ENCODE results near the gene PEMT.

Gene PEMT

DNA sequence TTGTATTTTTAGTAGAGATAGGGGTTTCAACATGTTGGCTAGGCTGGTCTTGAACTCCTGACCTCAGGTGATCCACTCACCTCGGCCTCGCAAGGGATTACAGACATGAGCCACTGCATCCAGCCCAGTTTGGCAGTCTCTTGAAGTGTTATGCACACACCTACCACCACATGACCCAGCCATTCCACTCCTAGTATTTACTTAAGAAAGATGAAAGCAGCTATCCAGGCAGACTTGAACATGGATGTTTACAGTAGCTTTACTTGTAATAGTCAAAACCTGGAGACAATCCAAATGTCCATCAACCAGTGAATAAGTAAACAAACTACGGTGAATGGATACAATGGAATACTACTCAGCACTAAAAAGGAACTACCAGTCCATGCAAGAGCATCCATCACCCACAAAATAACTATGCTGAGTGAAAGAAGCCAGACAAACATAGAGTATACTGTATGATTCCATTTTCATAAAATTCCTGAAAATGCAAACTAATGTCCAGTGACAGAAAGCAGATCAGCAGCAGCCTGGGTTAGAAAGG is 57.5 kb downstream of the PEMT start:
- H3K4me3 ChIP-seq: no peak overlapping the region
- no peak overlapping the region for H3K27ac ChIP-seq
- no peak for DNase-seq (ENCODE audit: low spot score)
- TF ChIP-seq, protein P1, sequence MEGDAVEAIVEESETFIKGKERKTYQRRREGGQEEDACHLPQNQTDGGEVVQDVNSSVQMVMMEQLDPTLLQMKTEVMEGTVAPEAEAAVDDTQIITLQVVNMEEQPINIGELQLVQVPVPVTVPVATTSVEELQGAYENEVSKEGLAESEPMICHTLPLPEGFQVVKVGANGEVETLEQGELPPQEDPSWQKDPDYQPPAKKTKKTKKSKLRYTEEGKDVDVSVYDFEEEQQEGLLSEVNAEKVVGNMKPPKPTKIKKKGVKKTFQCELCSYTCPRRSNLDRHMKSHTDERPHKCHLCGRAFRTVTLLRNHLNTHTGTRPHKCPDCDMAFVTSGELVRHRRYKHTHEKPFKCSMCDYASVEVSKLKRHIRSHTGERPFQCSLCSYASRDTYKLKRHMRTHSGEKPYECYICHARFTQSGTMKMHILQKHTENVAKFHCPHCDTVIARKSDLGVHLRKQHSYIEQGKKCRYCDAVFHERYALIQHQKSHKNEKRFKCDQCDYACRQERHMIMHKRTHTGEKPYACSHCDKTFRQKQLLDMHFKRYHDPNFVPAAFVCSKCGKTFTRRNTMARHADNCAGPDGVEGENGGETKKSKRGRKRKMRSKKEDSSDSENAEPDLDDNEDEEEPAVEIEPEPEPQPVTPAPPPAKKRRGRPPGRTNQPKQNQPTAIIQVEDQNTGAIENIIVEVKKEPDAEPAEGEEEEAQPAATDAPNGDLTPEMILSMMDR (IDR thresholded peaks at IDR 0.05): no peak

DNA sequence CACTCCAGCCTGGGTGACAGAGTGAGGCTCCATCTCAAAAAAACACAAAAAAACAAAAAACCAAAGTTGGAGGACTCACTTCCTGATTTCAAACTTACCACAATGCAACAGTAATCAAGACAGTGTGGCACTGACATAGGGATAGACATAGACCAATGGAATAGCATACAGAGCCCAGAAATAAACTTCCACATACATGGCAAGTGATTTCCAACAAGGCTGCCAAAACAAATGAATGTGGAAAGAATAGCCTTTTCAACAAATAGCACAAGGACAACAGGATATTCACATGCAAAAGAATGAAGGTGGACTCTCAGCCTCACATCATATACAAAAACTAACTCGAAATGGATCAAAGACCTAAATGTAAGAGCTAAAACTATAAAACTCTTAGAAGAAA is 58.5 kb downstream of the PEMT start:
- DNase-seq (ENCODE audit: low spot score): no peak
- Histone ChIP-seq H3K4me3 (no peak overlapping the region), H3K27ac (no peak overlapping the region)
- TF ChIP-seq, protein P1 (IDR thresholded peaks at IDR 0.05): no peak

DNA sequence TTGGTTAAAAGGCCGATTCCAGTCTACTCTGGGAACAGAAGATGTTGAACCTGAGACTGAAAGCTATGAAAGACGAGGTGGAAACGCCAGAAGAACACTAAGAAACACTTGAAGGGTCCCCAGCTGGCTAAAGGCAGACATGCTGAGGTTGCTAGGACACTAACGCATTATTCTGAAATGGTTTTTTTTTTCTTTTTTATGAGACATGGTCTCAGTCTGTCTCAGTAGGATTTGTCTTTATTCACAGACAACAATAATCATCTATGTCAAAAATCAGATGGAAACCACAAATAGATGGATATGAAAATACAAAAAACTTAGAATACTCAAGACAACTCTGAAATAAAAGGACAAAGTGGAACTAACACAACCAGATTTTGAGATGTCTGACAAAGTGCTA is 60.4 kb downstream of the PEMT start:
- DNase-seq (ENCODE audit: low spot score): no peak
- Histone ChIP-seq H3K27ac (no peak overlapping the region), H3K4me3 (no peak overlapping the region)
- TF ChIP-seq, protein P1 (IDR thresholded peaks at IDR 0.05): no peak

DNA sequence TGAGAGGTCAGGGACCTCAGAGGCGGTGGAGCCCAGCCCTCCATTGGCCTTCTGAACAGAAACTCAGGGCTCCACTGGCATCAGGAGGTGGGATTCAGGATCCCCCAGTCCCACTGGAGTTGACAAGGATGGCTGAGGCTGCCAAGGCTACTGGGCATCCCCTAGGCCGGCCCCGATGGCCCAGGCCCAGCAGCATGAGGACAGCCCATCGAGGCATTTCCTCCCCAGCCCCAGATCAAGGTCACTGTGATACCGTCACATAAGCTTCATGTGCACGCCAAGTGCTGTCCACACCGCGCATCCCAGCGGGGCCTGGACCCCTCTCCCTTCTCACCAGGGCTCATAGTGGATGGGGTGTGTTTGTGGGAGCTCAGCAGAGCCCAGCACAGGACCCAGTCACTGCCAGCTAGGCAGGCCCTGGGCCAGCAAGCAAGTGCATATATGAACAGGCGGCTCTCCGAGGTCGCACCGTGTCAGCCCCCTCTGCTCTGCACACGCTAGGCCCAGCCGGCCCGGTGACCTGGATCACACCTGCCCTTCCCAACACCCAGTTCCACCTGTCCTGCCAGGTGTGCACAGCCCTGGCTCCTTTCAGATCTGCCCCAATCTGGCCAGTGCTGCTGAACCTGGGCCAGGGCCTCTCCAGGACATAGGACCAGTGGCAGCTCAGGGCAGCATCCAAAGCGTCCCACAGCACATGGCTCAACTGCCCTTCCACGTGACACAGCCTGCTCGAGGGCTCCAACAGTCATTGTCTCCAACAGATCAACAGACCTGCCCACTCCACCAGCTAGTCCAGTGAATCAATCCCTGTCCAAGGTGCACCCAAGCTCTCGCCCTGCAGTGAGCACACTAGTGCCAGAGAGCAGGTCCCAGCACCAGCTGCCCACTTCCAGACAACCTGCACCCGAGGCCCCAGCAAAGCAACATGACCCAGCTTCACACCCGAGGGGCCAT is 62.5 kb downstream of the PEMT start:
- TF ChIP-seq, protein P1 (IDR thresholded peaks at IDR 0.05): no peak
- Histone ChIP-seq H3K4me3 (no peak overlapping the region), H3K27ac (no peak overlapping the region)
- DNase-seq (ENCODE audit: low spot score): no peak

DNA sequence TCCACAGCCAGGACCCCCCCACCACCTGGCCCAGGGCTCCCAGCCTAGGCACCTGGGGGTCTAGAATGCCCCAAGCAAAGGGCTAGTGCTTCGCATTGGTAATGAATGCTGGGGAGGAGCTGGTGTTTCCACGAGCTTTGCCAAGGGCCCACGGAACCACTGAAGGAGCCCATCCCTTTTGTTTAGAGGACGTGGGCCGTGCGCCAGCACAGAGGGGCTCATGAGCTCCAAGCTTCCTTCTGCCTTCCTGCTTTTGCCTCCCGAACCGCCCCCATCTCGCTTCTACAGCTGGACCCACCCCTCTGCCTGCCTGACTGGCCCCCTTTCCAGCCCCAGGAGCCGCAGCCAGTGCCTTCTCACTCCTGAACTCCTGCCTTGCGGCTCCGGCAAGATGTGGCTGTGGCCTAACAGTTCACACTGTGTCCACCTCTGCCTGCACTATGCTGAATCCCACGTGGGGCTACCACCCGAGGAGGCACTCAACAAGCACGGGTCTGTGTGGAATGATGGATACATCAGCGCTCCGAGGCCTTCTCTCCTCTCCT is 63.5 kb downstream of the PEMT start:
- Histone ChIP-seq H3K27ac (no peak overlapping the region), H3K4me3 (no peak overlapping the region)
- DNase-seq (ENCODE audit: low spot score): no peak
- TF ChIP-seq, protein P1 (IDR thresholded peaks at IDR 0.05): no peak

DNA sequence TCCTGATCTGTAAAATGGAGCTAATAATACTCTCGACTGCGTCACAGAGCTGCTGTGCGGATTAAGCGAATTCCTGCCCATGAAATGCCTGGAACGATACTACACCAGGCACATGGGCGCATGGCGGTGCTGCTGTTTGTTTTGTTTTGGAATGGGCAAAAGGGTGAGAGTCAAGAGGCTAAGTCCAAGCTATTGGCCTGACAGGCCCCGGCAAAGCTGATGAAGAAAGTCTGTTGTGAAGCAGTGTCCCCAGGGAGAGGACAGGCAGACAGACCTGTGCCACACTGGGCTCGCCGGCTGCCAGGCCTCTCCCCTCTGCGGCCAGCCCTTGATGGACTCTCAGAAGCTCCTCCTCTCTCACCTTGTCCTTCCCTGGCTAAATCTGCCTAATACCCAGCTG is 64.0 kb downstream of the PEMT start:
- DNase-seq (ENCODE audit: low spot score): no peak
- TF ChIP-seq, protein P1 (IDR thresholded peaks at IDR 0.05): no peak
- no peak overlapping the region for H3K27ac ChIP-seq

More for the DNA sequence above, 64.0 kb downstream of the PEMT start:
- no peak overlapping the region for H3K4me3 ChIP-seq
